ENCODE results near the gene MRGPRX4. TPM values are rescaled to one million over a fixed set of nuclear protein-coding genes. Genes with fewer than 3 reads are reported as not detected.
"Not testable (repeated sequence)": the region's sequence is repeated elsewhere in the genome, so short reads cannot be mapped to it uniquely, and the experiment has no call there.

The MRGPRX4 gene
- polyA plus RNA-seq (2013, experiment 1 of 4) = not detected
- not detected for polyA plus RNA-seq (2013, experiment 2 of 4)
- not detected for polyA plus RNA-seq (2013, experiment 3 of 4)
- not detected for polyA plus RNA-seq (2013, experiment 4 of 4)

DNA sequence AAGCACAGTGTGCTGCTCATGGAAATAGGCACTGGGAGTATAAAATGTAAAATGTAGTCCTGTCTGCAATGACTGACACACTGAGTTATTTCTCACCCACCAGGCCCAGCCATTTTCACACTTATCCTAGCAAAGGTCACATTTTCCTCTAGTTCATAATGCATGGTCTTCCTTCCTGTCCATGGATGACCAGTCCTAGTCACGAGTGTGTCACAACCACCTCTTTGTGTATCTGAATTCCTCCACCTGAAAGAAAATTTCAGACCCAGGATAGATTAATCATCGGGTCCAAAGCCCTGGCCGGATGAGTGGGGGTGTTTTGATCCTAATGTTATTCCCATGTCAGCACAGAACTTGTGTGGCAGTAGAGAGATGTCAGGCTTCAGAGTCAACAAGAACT, at the start of gene MRGPRX4:
Gene MRGPRX4 (plus strand): TSS at position 172 of the 400 bp plus-strand sequence. CDS start 420 bp downstream, outside the sequence.
- 91 to 93% methylated on average over 3 of the region's 3 CpGs for WGBS, 2 experiments
- H3K9me3 ChIP-seq (ENCODE audit: control insufficient read depth, low read length) = no peaks in the 10 kb centered on the region
- H3K27me3 ChIP-seq (ENCODE audit: control insufficient read depth, insufficient read depth, low read length, poor library complexity, severe bottlenecking) = peaks cover 8% of the 10 kb centered on the region
- no peaks in the 10 kb centered on the region for H3K4me1 ChIP-seq (ENCODE audit: control insufficient read depth, insufficient read depth, low read length)
- no peak within 1 kb of the TSS for H3K27ac ChIP-seq (ENCODE audit: insufficient read depth, low read depth, low read length, poor library complexity, severe bottlenecking)
- H3K4me3 ChIP-seq (ENCODE audit: insufficient read depth, low read depth, low read length) = no peak within 1 kb of the TSS
- H3K36me3 ChIP-seq (ENCODE audit: control insufficient read depth, insufficient read depth, low read length) = no peaks in the 10 kb centered on the region

DNA sequence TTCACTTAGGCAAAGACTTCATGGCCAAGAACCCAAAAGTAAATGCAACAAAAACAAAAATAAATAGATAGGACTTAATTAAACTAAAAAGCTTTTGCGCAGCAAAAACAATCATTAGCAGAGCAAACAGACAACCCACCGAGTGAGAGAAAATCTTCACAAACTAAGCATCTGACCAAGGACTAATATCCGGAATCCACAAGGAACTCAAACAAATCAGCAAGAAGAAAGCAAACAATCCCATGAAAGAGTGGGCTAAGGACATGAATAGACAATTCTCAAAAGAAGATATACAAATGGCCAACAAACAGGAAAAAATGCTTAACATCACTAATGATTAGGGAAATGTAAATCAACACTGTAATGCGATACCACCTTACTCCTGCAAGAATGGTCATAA, 41.5 kb upstream of the MRGPRX4 start:
- H3K27me3 ChIP-seq (ENCODE audit: control insufficient read depth, insufficient read depth, low read length, poor library complexity, severe bottlenecking); H3K9me3 ChIP-seq (ENCODE audit: control insufficient read depth, low read length); H3K27ac ChIP-seq (ENCODE audit: insufficient read depth, low read depth, low read length, poor library complexity, severe bottlenecking); H3K4me3 ChIP-seq (ENCODE audit: insufficient read depth, low read depth, low read length); H3K4me1 ChIP-seq (ENCODE audit: control insufficient read depth, insufficient read depth, low read length); H3K36me3 ChIP-seq (ENCODE audit: control insufficient read depth, insufficient read depth, low read length): not testable (repeated sequence)
- WGBS, 2 experiments = 86 to 91% methylated on average over 3 of the region's 4 CpGs

- Histone ChIP-seq H3K27ac (ENCODE audit: insufficient read depth, low read depth, low read length, poor library complexity, severe bottlenecking) (no peak within 1 kb of the TSS), H3K27me3 (ENCODE audit: control insufficient read depth, insufficient read depth, low read length, poor library complexity, severe bottlenecking) (no peaks in the 10 kb centered on the region), H3K4me3 (ENCODE audit: insufficient read depth, low read depth, low read length) (no peak within 1 kb of the TSS), H3K4me1 (ENCODE audit: control insufficient read depth, insufficient read depth, low read length) (no peaks in the 10 kb centered on the region), H3K9me3 (ENCODE audit: control insufficient read depth, low read length) (no peaks in the 10 kb centered on the region), H3K36me3 (ENCODE audit: control insufficient read depth, insufficient read depth, low read length) (no peaks in the 10 kb centered on the region)
- WGBS, 2 experiments = 91 to 93% methylated on average over 3 of the region's 3 CpGs
These were observed 40.3 kb upstream of the MRGPRX4 start, which contains the start of gene MRGPRX3 for GRCh38 chr11:18132341-18132740. MRGPRX3 (plus strand) TSS chr11:18132571; CDS start chr11:18137203, 4,632 bp downstream.

GRCh38 chr11:18135308-18135707, 37.3 kb upstream of the MRGPRX4 start:
- Histone ChIP-seq H3K4me1 (ENCODE audit: control insufficient read depth, insufficient read depth, low read length) (no peaks in the 10 kb centered on the region), H3K27me3 (ENCODE audit: control insufficient read depth, insufficient read depth, low read length, poor library complexity, severe bottlenecking) (no peaks in the 10 kb centered on the region), H3K9me3 (ENCODE audit: control insufficient read depth, low read length) (no peaks in the 10 kb centered on the region), H3K4me3 (ENCODE audit: insufficient read depth, low read depth, low read length) (no peak overlapping the region), H3K36me3 (ENCODE audit: control insufficient read depth, insufficient read depth, low read length) (no peaks in the 10 kb centered on the region), H3K27ac (ENCODE audit: insufficient read depth, low read depth, low read length, poor library complexity, severe bottlenecking) (no peak overlapping the region)
- 5 to 56% methylated on average over 1 to 2 of the region's 2 CpGs for WGBS, 2 experiments

GRCh38 chr11:18137186-18137800, 35.3 kb upstream of the MRGPRX4 start:
- Histone ChIP-seq H3K4me3 (ENCODE audit: insufficient read depth, low read depth, low read length) (no peak overlapping the region), H3K9me3 (ENCODE audit: control insufficient read depth, low read length) (no peaks in the 10 kb centered on the region), H3K36me3 (ENCODE audit: control insufficient read depth, insufficient read depth, low read length) (no peaks in the 10 kb centered on the region), H3K27ac (ENCODE audit: insufficient read depth, low read depth, low read length, poor library complexity, severe bottlenecking) (no peak overlapping the region), H3K27me3 (ENCODE audit: control insufficient read depth, insufficient read depth, low read length, poor library complexity, severe bottlenecking) (no peaks in the 10 kb centered on the region), H3K4me1 (ENCODE audit: control insufficient read depth, insufficient read depth, low read length) (no peaks in the 10 kb centered on the region)
- 91 to 94% methylated on average over 29 of the region's 29 CpGs for WGBS, 2 experiments

DNA sequence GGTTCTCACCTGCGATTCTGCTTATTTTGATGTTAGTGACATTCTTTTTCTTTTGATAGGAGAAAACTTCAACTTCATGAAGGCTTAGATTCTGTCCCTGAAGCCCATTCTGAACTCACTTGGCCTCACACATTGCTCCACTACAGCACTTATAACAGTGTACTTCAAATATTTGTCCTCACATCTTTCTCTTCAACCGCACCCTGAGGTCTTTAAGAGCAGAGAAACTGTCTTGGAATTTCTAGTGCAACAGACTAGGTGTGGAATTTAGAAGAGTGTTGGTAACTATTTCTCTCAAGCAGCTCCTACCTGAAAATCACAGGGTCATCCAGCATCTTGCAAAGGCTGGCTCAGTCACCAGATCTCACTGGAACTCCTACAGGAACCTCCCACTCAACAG, 32.5 kb upstream of the MRGPRX4 start:
- WGBS, 2 experiments = 91 to 92% methylated on average over 2 of the region's 2 CpGs
- no peaks in the 10 kb centered on the region for H3K27me3 ChIP-seq (ENCODE audit: control insufficient read depth, insufficient read depth, low read length, poor library complexity, severe bottlenecking)

DNA sequence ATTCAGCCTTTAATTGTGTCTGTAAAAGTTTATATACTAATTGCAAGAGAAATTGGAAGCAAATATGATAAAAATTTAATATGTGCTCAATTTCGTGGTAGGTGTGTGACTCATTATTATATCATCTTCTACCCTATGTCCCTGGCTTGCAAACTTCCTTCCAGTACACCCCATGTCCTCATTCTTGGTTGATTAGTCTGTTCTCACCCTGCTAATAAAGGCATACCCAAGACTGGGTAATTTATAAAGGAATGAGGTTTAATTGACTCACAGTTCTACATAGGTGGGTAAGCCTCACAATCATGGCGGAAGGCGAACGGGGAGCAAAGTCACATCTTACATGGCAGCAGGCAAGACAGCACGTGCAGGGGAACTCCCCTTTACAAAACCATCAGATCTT, 28.4 kb upstream of the MRGPRX4 start:
- 85 to 87% methylated on average over 4 of the region's 5 CpGs for WGBS, 2 experiments

More for the DNA sequence above, 32.5 kb upstream of the MRGPRX4 start:
- no peaks in the 10 kb centered on the region for H3K4me1 ChIP-seq (ENCODE audit: control insufficient read depth, insufficient read depth, low read length)
- no peak overlapping the region for H3K27ac ChIP-seq (ENCODE audit: insufficient read depth, low read depth, low read length, poor library complexity, severe bottlenecking)
- H3K9me3 ChIP-seq (ENCODE audit: control insufficient read depth, low read length) = no peaks in the 10 kb centered on the region
- no peak overlapping the region for H3K4me3 ChIP-seq (ENCODE audit: insufficient read depth, low read depth, low read length)
- no peaks in the 10 kb centered on the region for H3K36me3 ChIP-seq (ENCODE audit: control insufficient read depth, insufficient read depth, low read length)

DNA sequence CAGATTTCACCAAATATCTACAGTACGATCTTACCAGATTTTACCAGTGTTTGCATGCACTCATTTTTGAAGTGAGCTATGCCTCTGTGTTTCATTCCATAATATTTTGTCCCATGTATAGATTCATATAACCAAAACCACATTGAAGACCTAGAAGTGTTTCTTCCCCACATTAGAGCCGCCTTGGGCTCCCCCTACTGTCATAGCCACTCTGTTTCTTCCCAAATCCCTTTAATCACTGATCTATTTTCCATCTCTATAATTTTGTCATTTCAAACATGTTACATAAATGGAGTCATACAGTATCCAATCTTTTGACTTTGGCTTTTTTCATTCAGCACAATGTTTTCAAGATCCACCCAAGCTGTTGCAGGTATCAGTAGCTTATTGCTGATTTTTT, 27.6 kb upstream of the MRGPRX4 start:
- WGBS, 2 experiments = 61 to 68% methylated on average over 2 of the region's 2 CpGs

More for the DNA sequence above, 28.4 kb upstream of the MRGPRX4 start:
- Histone ChIP-seq H3K4me3 (ENCODE audit: insufficient read depth, low read depth, low read length) (no peak overlapping the region), H3K27me3 (ENCODE audit: control insufficient read depth, insufficient read depth, low read length, poor library complexity, severe bottlenecking) (no peaks in the 10 kb centered on the region), H3K4me1 (ENCODE audit: control insufficient read depth, insufficient read depth, low read length) (no peaks in the 10 kb centered on the region), H3K9me3 (ENCODE audit: control insufficient read depth, low read length) (no peaks in the 10 kb centered on the region), H3K27ac (ENCODE audit: insufficient read depth, low read depth, low read length, poor library complexity, severe bottlenecking) (no peak overlapping the region), H3K36me3 (ENCODE audit: control insufficient read depth, insufficient read depth, low read length) (no peaks in the 10 kb centered on the region)

DNA sequence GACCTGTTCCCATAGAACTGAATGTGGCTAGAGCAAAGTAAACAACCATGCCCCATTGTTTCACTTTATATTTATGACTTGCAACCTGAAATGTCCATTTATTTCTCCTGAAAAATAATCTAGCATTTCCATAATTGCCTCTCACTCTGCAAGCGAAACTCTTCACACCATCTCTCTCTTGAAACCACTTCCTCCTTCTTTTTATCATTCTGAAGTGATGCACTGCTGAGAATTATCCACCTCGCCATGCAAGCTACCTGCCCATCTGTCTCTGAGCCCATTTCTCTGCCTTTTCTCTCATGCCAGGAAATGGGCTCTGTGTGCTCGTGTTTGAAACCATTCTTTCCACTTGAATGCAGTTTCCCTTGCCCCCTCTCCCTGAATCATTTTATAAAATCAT, 26.8 kb upstream of the MRGPRX4 start:
- Histone ChIP-seq H3K4me3 (ENCODE audit: insufficient read depth, low read depth, low read length) (no peak overlapping the region), H3K36me3 (ENCODE audit: control insufficient read depth, insufficient read depth, low read length) (no peaks in the 10 kb centered on the region), H3K4me1 (ENCODE audit: control insufficient read depth, insufficient read depth, low read length) (no peaks in the 10 kb centered on the region), H3K27me3 (ENCODE audit: control insufficient read depth, insufficient read depth, low read length, poor library complexity, severe bottlenecking) (no peaks in the 10 kb centered on the region), H3K9me3 (ENCODE audit: control insufficient read depth, low read length) (no peaks in the 10 kb centered on the region), H3K27ac (ENCODE audit: insufficient read depth, low read depth, low read length, poor library complexity, severe bottlenecking) (no peak overlapping the region)
- WGBS, 2 experiments = 74 to 77% methylated on average over 3 of the region's 3 CpGs

More for the DNA sequence above, 27.6 kb upstream of the MRGPRX4 start:
- Histone ChIP-seq H3K27me3 (ENCODE audit: control insufficient read depth, insufficient read depth, low read length, poor library complexity, severe bottlenecking) (no peaks in the 10 kb centered on the region), H3K4me1 (ENCODE audit: control insufficient read depth, insufficient read depth, low read length) (no peaks in the 10 kb centered on the region), H3K36me3 (ENCODE audit: control insufficient read depth, insufficient read depth, low read length) (no peaks in the 10 kb centered on the region), H3K4me3 (ENCODE audit: insufficient read depth, low read depth, low read length) (no peak overlapping the region), H3K9me3 (ENCODE audit: control insufficient read depth, low read length) (no peaks in the 10 kb centered on the region), H3K27ac (ENCODE audit: insufficient read depth, low read depth, low read length, poor library complexity, severe bottlenecking) (no peak overlapping the region)

GRCh38 chr11:18151581-18151980, 21.1 kb upstream of the MRGPRX4 start:
- H3K36me3 ChIP-seq (ENCODE audit: control insufficient read depth, insufficient read depth, low read length) = no peaks in the 10 kb centered on the region
- no peak overlapping the region for H3K27ac ChIP-seq (ENCODE audit: insufficient read depth, low read depth, low read length, poor library complexity, severe bottlenecking)
- H3K4me3 ChIP-seq (ENCODE audit: insufficient read depth, low read depth, low read length) = no peak overlapping the region
- WGBS, 2 experiments = 86 to 90% methylated on average over 3 of the region's 3 CpGs
- H3K9me3 ChIP-seq (ENCODE audit: control insufficient read depth, low read length) = no peaks in the 10 kb centered on the region
- no peaks in the 10 kb centered on the region for H3K4me1 ChIP-seq (ENCODE audit: control insufficient read depth, insufficient read depth, low read length)
- no peaks in the 10 kb centered on the region for H3K27me3 ChIP-seq (ENCODE audit: control insufficient read depth, insufficient read depth, low read length, poor library complexity, severe bottlenecking)

Data from ectodermal cell (in vitro differentiated cells).